GM21390 (cell line): ENCODE data around the gene NABP1.

ENCODE experiments used
- ATAC-seq: cut with Tn5 transposase; IDR thresholded peaks from one replicate; pipeline ENCODE4 v1.9.1; 2021; ENCODE audit not compliant: unreplicated experiment

The NABP1 gene

GRCh38 chr2:191678437-191679100 is 633 bp downstream of the NABP1 start:
- ATAC-seq: peak; percentile 6

- peak; percentile 22 for ATAC-seq
These were observed 2.1 kb downstream of the NABP1 start for GRCh38 chr2:191679818-191680600.

- ATAC-seq: no peak
These were observed 2.7 kb downstream of the NABP1 start for GRCh38 chr2:191680639-191681038.

- ATAC-seq: no peak
These were observed 4.2 kb downstream of the NABP1 start for GRCh38 chr2:191682126-191682525.

GRCh38 chr2:191686066-191686465 is 8.1 kb downstream of the NABP1 start:
- ATAC-seq: no peak

- ATAC-seq: no peak
These were observed 8.8 kb downstream of the NABP1 start for GRCh38 chr2:191686729-191687128.

- ATAC-seq: no peak
These were observed 9.9 kb downstream of the NABP1 start for GRCh38 chr2:191687867-191688266.

GRCh38 chr2:191688934-191689695 is 11.2 kb downstream of the NABP1 start:
- no peak for ATAC-seq

- no peak for ATAC-seq
These were observed 12.4 kb downstream of the NABP1 start for GRCh38 chr2:191690327-191690726.

GRCh38 chr2:191691016-191691735 is 13.2 kb downstream of the NABP1 start:
- peak; percentile 74 for ATAC-seq

GRCh38 chr2:191691898-191692297 is 14.0 kb downstream of the NABP1 start:
- ATAC-seq: no peak

GRCh38 chr2:191692502-191693115 is 14.7 kb downstream of the NABP1 start:
- no peak for ATAC-seq

- no peak for ATAC-seq
These were observed 15.2 kb downstream of the NABP1 start for GRCh38 chr2:191693166-191693565.

GRCh38 chr2:191693778-191694177 is 15.8 kb downstream of the NABP1 start:
- ATAC-seq: no peak

- no peak for ATAC-seq
These were observed 18.1 kb downstream of the NABP1 start for GRCh38 chr2:191696001-191696400.

GRCh38 chr2:191696966-191697365 is 19.0 kb downstream of the NABP1 start:
- no peak for ATAC-seq

- ATAC-seq: no peak
These were observed 19.9 kb downstream of the NABP1 start for GRCh38 chr2:191697870-191698269.

- no peak for ATAC-seq
These were observed 21.5 kb downstream of the NABP1 start for GRCh38 chr2:191699341-191699945.

GRCh38 chr2:191701029-191701428 is 23.1 kb downstream of the NABP1 start:
- ATAC-seq: no peak

- no peak for ATAC-seq
These were observed 23.8 kb downstream of the NABP1 start for GRCh38 chr2:191701696-191702095.
